ENCODE measurements around the gene ANTXR1.

DNA sequence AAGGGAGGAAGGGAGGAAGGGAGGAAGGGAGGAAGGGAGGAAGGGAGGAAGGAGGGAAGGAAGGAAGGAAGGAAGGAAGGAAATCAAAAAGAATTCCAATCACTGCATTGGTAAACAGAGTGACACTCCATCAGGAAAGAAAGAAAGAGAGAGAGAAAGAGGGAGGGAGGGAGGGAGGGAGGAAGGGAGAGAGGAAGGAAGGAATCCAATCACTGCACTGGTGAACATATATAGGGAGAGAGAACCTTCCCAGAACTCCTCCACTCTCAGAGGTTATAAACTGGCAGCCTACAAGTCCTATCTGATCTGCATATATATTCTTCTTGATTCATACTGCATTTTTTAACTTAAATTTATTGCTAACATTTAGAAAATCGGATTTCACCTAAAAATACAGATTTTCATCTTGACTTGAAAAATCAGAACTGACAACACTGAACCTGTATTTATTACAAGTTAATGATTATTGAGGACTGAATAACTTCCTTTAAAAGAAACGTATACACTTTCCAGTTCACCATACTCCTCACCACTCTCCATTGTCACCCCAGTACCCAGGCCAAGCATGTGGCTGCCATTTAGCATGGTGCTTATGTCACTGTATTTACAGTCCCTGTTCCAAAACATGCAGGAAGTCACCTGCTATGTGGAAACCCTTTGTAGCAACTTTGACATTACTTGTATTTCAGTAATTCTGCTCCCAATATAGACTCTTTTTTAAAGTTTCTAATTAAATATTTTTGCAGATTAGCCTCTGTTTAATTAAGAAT is 83.5 kb downstream of the ANTXR1 start:
- TF ChIP-seq POLR2AphosphoS5 (IDR thresholded peaks at IDR 0.05) (no peak), CTCF (IDR thresholded peaks at IDR 0.05) (no peak)

All from gastroesophageal sphincter (tissue), 3 donors.